ENCODE measurements around the gene CPNE4.

CPNE4 gene

DNA sequence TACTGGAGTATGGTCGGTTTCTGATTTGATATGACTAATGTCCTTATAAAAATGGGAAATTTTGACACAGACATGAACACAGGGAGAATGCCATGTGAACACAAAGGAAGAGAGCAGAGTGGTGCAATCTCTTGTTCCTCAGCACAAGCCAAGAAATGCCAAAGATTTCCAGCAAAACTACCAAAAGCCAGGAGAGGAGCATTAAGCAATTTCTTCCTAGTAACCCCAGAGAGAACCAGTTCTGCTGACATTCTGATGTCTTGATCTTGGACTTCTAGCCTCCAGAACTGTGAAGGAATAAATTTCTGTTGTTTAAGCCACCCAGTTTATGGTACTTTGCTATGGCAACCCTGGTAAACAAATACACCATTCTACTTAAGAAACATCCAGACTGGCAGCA, 304.2 kb downstream of the CPNE4 start:
- DNase-seq, result no peak

- DNase-seq, result no peak
Observed at GRCh38 chr3:131729643-131730017, 305.2 kb downstream of the CPNE4 start.

DNA sequence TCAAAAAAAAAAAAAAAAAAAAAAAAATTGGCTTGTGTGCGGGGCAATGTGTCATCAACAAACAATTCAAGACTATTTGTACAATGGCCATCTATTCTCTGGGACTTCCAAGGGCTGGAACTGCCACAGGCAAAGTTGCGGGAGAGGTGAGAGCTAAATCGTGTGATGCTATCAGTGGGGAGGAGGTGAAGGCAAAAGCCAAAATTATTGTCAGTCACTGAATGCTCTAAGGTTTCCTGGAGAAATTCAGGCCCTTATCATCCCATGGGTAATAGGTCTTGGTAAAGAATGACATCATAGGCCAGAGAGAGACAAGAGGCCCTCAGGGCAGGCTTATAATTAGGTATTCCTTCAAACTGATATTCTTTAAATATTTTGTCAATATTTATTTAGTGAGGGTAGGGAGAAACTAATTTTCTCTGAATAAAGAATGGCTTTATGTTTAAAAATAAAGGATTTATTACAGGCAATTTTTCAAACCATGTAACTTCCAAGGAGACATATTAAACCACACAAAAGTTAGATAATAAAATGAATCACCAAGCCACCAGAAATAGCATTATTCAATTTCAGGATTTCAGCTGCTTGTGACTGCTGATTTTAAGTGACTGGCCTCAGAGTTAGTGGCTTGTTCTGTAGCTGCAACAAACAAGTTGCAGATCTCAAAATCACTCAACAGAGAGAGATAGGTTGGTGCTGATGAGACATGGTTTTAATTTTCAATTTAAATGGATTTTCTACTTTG, 305.7 kb downstream of the CPNE4 start:
- DNase-seq, result no peak

DNA sequence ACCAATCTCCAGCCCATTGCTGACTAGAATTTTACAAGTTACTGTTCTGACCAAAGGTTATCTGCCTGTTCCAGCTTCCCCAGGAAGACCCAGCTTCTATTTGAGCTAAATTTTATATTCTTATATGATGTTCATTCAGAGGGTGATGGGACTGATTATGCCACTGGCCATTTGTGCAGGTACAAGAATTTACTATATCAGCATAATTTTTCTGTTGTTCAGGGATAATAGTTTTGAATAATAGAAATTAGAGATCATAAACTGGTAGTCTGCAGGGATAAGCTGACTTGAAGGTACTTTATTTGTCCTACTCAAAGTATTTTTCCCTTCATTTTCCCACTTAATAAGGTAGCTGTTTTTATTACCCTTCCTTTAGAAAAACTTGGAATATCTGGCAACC, 309.4 kb downstream of the CPNE4 start:
- DNase-seq, result no peak

- no peak for DNase-seq
Observed at GRCh38 chr3:131723343-131723742, 311.5 kb downstream of the CPNE4 start.

GRCh38 chr3:131717493-131717892, 317.3 kb downstream of the CPNE4 start:
- DNase-seq, result no peak

DNA sequence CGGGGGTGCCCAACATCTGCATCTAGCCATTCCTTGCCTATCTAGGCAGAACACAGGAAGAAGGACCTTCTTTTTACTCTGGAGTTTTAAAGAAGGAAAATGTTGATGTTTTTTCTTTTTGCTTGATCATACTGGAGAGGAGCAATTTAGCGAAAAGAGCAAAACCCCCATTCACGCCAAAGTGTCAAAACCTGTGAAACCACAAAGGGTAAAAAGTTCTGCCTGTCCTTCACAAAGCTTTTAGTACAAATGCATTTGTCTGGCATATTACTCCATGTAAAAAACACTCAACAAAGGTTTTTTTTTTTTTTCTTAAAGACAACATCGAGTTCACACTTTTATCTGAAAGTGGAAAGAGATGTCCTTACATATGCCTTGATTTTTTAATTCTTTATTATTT, 317.9 kb downstream of the CPNE4 start:
- DNase-seq, result no peak

DNA sequence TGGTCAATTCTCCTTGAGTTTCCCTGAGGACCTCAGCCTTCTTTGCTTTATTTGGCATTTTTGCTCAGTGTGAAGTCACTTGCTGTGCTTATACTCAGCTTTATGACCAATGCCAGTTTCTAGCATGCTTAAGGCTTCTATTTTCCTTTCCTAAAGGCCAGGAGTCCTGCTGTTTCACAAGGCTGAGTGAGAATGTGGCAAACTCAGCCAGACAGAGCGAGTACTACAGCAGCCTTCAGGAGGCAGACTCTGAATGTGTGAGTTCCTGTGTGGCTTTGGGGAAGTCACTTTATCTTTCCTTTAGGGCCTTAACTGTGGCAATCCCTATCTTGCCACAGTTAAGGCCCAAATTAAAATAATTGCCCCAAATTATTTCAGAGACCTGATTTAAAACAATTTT, 318.8 kb downstream of the CPNE4 start:
- no peak for DNase-seq

GRCh38 chr3:131714585-131715220, 320.1 kb downstream of the CPNE4 start:
- DNase-seq, result no peak

DNA sequence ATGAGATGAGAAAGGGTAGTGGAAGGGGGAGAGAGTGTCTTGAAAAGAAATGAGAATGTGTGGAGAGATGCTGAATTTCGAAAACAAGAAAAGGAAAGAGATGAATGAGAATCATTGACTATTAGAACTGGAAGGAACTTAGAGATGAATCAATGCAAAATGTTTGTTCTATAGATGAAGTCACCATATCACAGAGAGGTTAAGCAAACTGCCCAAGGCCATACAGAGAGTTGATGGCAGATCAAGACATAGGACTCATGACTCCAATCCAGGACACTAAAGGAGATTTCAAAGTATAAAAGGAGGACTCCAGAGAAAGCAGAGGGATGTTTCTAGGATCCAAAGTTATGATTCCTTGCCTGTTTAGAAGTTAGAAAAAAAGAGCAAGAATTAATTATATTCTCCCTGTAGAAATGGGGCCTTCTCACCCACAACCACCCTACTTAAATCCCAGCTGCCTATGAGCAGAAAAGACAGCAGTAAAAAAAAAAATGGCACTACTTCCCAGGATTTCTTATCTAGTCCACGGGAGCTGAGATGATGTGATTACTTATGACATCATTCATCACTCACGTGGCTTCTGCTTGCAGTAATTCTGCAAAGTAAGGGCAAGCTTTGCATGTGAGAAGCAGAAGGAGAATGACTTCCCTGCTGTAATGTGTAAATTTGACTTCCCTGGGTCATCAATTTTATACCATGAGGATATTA, 321.2 kb downstream of the CPNE4 start:
- no peak for DNase-seq

GRCh38 chr3:131712662-131713061, 322.2 kb downstream of the CPNE4 start:
- no peak for DNase-seq

DNA sequence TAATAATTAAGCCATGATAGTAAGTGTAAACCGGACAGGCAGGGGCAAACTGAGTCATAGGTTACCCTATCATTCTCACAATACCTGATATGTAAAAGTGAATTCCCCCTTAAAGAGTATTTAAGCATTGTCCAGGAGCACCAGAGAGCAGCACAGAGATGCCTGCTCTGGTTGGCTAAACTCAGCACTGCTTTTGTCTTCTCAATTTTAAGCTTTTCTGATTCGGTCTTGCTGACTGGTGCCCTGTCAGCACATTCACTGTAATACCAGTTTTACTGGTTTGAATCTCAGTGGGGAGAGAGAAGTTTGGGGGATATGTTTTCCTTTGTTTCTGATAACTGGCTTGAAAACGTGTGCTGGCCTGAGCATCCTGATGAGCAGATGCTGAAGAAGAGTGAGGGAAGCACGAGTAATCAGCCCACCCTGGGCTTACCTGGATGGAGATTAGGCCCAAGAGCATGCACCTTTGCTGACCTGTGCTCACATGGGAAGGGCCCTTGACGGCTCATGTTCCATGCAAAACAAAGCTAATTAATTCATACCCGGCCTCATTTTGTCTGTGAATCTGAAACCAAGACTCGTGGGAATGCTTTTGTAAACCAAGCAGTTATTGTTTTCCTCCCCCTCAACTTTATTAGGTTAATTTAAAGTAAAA, 323.6 kb downstream of the CPNE4 start:
- no peak for DNase-seq

DNA sequence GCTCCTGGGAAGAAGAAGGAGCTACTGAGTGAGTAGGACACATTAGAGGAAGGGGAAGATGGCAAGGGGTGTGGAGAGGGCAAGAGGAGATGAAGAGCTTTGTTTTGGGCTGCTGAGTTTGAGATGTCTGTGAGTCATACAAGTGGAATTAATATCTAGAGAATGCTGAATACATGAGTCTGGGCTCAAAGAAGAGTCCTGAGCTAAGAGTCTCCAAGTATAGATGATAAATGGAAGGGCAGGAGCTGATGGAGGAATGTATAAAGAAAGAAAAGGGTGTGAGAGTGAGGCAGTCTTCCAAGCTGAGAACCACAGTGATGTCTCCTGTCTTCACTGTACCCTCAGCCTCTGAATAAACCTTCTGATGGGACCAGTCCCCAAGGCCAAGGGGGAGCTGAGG, 326.6 kb downstream of the CPNE4 start:
- no peak for DNase-seq

DNA sequence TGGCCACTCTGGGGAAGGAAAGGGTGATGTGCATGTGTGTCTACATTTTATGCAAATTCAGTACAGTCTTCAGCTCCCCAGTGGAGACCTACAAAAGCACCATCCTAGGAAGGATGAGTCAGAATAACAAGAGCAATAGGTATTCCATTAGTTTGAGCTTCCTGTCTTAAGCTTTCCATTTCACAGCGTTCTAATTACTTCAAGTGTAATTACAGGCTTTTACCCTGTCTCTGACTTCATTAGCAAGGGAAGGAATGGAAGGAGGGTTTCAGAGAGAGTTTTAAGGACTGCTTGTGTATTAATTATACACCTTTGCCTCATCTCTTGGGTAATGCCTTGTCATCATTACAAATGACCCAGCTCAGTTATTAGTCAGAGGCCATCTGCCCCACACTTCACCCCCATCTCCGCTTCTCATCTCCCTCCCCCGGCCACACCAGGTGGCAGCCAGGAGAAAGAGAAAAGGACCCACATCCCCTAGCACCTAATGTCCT, 329.2 kb downstream of the CPNE4 start:
- DNase-seq, result no peak

DNA sequence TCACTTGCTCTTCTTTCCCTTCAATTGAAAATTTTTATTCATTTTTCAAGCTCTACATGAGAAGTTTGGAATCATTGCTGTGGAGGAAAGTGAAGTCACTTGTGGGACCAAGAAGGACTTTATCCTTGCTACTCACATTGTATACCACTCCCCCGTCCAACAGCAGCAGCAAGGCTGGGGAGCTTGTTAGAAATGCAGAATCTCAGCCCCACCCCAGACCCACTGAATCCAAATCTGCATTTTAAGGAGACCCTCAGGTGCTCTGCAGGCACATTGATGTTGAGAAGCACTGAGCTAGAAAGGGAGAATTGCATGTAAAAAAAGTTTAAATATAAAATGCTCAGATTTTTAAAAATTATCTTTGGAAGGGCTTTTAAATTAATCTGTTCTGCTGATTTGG, 329.7 kb downstream of the CPNE4 start:
- no peak for DNase-seq

- DNase-seq, result no peak
Observed at GRCh38 chr3:131704098-131704497, 330.7 kb downstream of the CPNE4 start.

- no peak for DNase-seq
Observed at GRCh38 chr3:131702146-131702545, 332.7 kb downstream of the CPNE4 start.

- no peak for DNase-seq
Observed at GRCh38 chr3:131701153-131701770, 333.6 kb downstream of the CPNE4 start.

DNA sequence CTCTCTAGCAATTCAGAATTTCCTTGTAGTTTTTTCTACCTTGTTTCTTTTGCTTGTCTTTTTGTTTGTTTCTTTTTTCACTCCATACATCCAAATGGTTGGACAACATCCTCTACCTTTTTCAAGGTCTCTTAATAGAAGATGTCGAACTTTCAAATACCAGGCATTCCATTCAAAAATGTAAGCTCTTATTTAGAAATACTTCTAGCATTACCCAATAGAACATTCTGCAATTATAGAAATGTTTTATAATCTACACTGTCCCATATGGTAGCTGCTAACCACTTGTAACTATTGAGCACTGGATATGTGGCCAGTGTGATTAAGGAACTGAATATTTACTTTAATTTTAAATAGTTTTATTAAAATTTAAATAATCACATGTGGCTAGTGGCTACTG, 335.8 kb downstream of the CPNE4 start:
- DNase-seq, result no peak

DNA sequence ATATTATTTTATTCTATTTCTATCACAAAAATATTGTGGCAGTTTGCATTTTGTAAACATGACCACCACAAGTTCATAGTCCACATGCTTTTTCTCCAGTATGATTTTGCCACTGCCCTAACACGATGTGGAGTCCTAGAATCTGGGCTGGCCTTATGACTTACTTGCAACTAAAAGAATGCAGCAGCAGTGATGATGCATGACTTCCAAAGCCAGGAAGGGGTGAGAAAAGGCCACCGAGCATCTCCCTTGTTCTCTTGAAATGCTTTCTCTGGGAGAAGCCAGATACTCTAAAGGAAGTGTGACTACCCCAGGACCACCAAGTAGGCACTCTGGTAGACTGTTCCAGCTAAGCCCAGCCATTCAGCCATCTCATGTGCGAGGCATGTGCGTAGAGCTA, 340.4 kb downstream of the CPNE4 start:
- DNase-seq, result no peak

GRCh38 chr3:131692356-131692755, 342.5 kb downstream of the CPNE4 start:
- no peak for DNase-seq

DNA sequence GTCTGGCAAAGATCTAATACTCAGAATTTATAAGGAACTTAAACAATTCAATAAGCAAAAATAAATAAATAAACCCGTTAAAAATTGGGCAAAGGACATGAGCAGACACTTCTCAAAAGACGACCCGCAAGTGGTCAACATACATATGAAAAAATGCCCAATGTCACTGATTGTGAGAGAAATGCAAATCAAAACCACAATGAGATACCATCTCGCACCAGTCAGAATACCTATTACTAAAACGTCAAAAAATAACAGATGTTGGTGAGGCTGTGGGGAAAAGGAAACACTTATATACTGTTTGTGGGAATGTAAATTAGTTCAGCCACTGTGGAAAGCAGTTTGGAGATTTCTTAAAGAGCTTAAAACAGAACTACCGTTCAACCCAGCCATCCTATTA, 344.0 kb downstream of the CPNE4 start:
- no peak for DNase-seq

GRCh38 chr3:131688370-131688769, 346.4 kb downstream of the CPNE4 start:
- no peak for DNase-seq

Data from stimulated activated CD8-positive, alpha-beta memory T cell treated with anti-CD3 and anti-CD28 coated beads, Interleukin-4, amount 100 ng/mL, for 48 hours (primary cell).